Glomerular visceral epithelial cell (primary cell): ENCODE results near the gene NUP188.

Source experiments
- DNase-seq: peaks from one replicate; pipeline ENCODE4 v3.0.0-alpha.2; 2016; ENCODE audit errors: extremely low spot score

The NUP188 gene

GRCh38 chr9:129007766-129008468 lies 60.4 kb downstream of the NUP188 start:
- no peak for DNase-seq

DNA sequence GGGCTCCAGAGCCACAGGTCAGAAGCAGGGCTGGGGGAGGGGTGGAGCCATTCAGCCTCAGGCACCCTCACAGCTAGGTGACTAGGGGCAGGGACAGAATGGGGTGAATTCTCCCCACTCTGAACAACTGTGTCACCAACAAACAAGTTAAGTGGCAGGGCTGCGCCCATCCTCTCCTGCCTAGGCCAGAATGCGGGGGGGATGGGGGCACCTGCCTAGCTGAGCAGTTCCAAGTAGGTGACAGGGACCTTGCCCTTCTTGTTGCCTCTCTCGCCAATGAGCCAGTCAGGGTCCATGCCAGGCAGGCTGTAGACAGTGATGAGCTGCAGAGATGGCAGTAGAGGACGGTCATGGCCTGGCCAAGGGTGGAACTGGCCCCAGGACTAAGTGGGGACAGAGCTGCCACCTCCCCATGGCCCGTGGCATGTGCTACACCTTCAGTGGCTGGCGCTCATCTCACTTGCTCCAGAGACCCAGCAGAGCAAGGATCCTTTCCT lies 61.0 kb downstream of the NUP188 start:
- no peak for DNase-seq

DNA sequence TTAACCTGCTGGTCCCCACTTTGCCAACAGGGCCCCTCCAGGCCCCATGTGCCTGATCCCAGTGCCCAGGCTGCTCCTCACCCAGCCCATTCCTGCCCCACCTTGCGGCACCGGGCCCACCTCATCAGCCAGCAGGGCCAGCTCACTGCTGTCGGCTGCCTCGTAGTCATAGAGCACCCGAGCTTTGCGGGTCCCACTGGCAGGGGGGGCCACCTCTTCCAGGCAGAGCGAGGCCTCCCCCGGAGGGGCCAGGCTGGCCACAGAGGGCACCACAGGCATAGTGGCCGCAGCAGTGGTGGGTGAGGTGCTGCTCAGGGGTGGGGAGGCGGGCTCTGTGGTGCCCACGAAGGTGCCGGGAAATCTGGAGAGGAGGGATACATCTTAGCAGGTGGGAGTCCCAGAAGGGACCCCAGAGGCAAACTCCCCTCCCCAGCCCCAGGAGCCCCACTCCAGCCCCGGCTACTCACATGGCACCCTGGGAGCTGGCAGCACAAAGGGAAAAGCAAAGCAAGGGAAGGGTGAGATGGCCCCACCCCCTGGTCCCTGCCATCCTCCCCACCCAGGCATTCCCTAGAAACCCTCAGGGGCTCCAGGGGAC lies 61.6 kb downstream of the NUP188 start:
- no peak for DNase-seq

DNA sequence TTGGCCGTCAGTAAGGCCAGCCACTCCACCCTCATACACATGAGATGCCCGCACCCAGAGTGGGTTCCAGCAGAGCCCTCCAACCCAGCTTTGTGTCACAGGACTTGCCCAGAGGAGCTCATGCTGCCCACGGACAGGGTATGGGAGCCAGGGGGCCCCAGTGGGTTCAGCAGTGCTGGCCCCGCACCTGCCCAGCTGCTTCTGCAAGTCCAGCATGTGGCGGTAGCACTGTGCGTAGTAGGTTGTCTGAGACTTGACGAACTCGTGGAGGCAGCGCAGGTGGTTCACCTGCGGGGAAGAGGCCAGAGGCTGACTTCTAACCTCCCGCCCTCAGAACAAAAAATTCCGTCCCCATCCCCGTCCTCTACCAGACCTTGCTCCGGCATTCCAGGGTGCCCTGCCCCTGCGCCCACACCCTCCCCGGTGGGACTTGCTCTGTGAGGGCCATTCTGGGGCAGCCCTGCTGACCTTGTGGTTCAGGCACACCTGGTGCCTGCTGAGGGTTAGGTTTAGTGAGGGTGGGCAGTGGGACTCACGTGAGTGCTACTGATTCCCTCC lies 62.2 kb downstream of the NUP188 start:
- DNase-seq = no peak

DNA sequence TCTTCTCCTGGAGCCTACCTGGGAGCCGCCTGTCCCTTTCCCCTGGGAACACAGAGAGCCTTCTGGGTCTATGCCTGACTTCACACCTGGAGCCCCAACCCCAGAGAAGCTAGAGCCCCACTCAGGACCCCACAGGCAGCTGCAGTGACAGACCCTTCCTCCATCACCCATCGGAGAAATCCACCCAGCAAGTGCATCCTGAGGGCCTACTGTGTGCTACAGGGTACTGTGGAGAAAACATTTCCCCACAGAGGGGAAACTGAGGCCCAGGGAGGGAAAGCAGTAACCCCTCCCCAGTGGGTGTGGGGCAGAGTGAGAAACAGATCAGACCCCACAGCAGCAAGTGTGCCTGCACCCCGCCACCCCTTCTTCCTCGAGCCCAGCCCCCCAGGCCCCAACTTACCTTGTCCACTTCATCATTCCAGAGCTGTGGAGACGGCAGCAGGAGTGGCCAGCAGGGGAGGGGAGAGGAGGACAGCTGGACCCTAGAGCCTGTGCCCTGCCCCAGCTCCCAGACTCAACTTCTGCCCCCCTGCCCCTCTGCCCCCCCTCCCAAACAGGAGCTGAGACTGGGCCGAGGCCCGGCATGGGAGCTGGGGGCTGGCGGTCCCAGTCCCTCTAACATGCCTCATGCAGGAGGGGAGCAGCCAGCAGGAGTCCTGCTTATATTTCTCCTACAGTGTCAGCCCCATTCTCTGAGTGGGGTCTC lies 62.9 kb downstream of the NUP188 start:
- no peak for DNase-seq

GRCh38 chr9:129011170-129011569 lies 63.7 kb downstream of the NUP188 start:
- DNase-seq = no peak

DNA sequence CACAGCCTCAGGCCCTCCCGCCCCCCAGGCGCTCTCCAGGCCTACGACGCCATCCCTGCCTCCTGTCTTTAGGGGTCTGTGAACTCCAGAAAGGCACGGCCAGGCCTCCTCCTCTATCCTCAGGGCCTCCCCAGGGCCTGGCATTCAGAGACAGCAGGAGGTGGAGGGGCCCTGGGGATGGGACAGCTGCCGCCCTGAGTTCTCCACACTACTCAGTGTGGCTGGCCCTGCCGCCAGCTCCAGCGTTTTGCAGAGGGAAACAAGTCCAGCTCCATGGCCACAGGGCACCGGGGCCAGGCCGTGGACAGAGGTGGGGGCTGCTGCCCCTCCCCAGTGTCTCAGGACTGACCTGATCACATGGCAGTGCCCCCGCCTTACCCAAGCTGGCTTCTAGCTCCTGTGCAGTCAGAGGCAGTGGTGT lies 64.3 kb downstream of the NUP188 start:
- DNase-seq = no peak

DNA sequence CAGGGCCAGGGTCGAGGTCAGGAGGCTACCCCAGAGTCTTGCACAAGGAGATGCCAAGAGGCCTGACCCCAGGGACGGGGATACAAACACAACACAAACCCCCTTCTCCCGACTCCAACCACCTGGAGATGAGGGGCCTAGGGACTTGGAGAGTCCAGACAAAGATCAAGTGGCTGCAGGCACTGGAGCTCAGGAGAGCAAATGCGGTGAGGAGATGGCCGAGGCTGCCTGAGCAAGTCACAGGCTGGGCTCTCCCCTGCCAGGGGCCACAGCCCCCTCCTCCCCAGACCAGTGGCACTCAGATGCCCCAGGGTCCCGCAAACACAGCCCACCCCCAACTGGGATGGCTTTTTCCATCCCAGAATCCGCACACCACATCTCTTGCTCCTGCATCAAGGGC lies 64.8 kb downstream of the NUP188 start:
- no peak for DNase-seq

DNA sequence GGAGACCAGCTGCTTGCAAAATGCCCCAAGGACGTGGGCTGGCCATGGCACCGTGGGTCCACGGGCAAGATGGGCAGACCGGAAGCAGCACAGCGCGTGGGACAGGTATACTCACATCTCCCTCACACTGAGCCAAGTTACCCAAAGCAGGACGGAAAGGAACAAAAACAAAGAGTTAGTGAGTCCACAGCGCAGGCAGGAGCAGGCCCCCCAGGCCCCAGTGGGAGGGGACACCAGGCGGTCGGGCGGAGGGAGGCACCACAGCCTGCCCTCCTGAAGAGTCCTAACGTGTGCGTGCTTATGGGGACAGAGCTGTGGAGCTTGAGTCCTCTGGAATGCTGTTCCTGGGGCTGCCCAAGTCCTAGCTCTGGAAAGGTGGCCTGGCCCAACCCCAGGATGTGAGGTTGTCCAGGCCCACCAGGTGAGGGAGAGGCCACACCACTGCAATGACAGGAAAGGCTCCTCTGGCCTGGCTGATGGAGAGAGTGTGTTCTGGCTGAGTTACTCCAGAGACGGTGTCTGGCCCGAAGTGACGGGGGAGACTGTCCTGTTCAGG lies 65.5 kb downstream of the NUP188 start:
- no peak for DNase-seq

- no peak for DNase-seq
Measured at GRCh38 chr9:129013674-129014073, 66.2 kb downstream of the NUP188 start.

- DNase-seq = no peak
Measured at GRCh38 chr9:129014124-129014523, 66.6 kb downstream of the NUP188 start.

DNA sequence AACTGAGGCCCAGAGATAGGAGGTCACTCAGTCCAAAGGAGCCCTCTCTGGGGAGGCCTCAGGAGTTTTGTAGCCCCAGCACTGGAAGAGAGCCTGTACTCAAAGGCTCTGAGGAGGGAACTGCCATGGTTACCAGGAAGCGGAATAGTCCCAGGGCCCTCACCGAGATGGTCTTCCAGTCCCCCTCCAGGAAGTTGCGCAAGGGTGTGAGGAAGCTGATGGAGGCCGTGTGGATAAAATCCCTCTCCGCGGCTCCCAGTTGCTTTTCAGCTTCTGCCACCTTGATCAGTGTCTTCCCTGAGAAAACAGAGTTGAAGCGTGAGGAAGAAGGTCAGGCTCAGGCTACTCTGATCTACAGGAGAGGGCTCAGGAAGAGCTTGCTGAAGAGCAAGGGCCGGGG lies 67.1 kb downstream of the NUP188 start:
- DNase-seq = no peak

DNA sequence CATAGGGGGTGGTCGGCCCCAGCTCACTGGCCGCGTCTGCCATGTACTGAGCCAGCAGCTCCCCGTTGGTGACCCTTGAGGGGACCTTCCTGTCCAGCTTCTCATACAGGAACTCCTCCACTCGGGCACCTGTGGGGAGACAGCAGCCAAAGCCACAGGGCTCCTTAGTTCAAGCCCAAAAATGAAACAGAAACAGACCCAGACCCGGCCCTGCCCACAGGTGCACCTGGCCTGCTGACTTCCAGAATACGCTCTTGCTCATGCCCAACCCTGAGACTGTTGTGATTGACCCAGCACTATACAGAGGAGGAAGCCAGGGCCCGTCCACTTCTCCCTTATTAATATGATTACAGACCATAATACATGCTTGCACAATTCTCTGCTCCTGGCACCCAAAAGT lies 73.6 kb downstream of the NUP188 start:
- no peak for DNase-seq

DNA sequence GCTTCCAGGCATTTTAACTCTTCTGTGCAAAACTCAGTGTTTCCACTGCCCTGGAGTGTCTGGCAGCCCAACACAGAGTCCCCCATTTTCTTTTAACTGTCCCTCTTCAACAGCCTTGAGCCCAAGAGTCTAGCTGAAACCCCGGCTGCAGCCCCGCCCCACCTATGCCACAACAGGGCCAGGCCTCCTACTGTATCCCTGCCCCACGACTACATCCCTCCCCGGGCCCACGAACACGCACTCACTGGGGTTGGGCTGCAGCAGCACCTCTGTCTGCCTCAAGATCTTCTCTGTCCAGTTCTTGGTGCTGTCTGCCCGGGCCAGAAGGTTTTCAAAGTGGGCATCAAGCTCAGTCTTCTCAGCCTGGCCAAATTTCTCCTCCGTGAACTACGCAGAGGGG lies 74.5 kb downstream of the NUP188 start:
- no peak for DNase-seq

- peak; percentile 62 for DNase-seq
Measured at GRCh38 chr9:129023036-129023907, 75.8 kb downstream of the NUP188 start.

- no peak for DNase-seq
Measured at GRCh38 chr9:129023908-129024233, 76.4 kb downstream of the NUP188 start.

DNA sequence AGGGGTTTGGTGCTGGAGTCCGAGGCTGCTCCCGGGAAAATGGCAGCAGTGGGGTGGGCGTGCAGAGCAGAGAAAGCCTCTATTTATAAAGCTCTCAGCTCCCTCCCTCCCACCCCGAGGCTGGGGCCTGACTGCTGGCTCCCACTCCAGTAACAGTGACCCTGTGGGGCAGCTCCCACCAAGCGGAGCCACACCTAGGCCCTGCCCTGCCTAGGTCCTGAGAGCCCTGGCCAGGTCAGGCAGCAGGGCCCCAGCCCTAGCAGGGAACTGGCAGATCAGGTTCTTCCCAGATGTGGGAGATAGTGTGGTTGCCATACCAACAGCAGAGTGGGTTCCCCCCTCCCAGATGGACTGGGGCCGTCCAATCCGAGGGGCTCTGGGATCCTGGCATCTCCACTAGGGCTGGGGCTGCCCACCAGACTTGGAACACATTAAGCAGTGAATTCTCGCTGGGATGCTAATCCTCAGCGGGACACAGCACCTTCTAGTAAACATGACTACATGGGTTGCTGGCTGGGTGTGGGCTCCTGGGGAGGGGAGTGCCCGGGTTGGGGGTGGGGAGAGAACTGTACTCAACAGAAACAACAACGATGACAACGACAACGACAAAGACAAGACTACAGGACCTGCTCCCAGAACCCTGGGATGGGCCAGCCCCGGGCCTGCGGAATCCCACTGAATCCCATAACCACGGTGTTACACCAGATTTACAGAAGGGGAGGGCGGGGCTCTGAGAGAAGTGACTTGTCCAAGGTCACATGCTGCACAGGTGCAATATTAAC lies 79.1 kb downstream of the NUP188 start:
- DNase-seq = no peak

DNA sequence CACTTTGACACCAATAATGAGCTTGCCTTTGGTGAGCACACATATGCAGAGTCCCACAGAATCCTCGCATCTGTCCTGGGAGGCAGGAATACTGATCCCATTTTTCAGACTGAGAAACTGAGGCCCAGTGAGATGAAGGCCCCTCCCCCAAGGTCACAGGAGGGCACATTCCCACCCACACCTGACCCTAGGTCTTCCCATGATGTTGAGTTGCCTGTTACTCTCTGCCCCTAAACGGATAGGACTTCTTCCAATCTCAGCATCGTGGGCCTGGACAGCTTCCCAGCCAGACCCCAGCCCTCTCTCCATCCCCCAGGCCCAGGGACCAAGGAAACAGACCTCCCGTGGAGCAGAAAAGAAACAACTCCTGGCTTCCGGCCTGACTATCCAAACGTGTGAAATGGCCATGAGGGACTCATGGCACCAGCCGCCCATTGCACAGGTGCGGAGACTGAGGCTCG lies 79.8 kb downstream of the NUP188 start:
- no peak for DNase-seq

GRCh38 chr9:129027685-129028191 lies 80.2 kb downstream of the NUP188 start:
- DNase-seq = peak; percentile 64
